SU-DHL-6 (cell line): ENCODE data around the gene MPRIP.
"Not testable (repeated sequence)": the region's sequence is repeated elsewhere in the genome, so short reads cannot be mapped to it uniquely, and the experiment has no call there.

Experiments used
- H2AFZ ChIP-seq: fragments of 200-600 bp; sonication (generic); 2 replicates; pipeline ENCODE4 v1.6.1; 2014; ENCODE audit warnings: low read depth, mild to moderate bottlenecking, moderate library complexity, mixed read lengths, antibody characterized with exemption, low read length; ENCODE audit not compliant: severe bottlenecking
- H3F3A ChIP-seq: fragments of 200-600 bp; shearing (Covaris generic); 2 replicates; pipeline ENCODE4 v1.6.0; 2016; ENCODE audit warnings: antibody characterized with exemption, mild to moderate bottlenecking; ENCODE audit not compliant: insufficient read depth
- H3K27ac ChIP-seq: fragments of 200-600 bp; sonication (generic); 2 replicates; pipeline ENCODE4 v1.5.1; 2016; ENCODE audit warnings: low read depth, mild to moderate bottlenecking, low read length, moderate library complexity, mixed read lengths
- H3K27me3 ChIP-seq: fragments of 200-600 bp; sonication (generic), shearing (Covaris generic); 2 replicates; pipeline ENCODE4 v1.6.0; 2014; ENCODE audit warnings: mild to moderate bottlenecking, low read length
- H3K36me3 ChIP-seq: fragments of 200-600 bp; sonication (generic); 2 replicates; pipeline ENCODE4 v1.6.1; 2014; ENCODE audit warnings: mild to moderate bottlenecking, low read length, mixed read lengths
- H3K4me2 ChIP-seq: fragments of 300-600, 200-600 bp; shearing (Covaris generic), sonication (generic); 2 replicates; pipeline ENCODE4 v1.6.0; 2014; ENCODE audit warnings: low read length, low read depth, mild to moderate bottlenecking; ENCODE audit not compliant: poor library complexity, severe bottlenecking
- H3K4me3 ChIP-seq: fragments of 200-600 bp; sonication (generic); 2 replicates; pipeline ENCODE4 v1.5.1; 2014; ENCODE audit warnings: antibody characterized with exemption, low read length, mild to moderate bottlenecking, mixed read lengths; ENCODE audit not compliant: insufficient read depth, poor library complexity, severe bottlenecking
- H3K79me2 ChIP-seq: fragments of 200-600 bp; sonication (generic); 2 replicates; pipeline ENCODE4 v1.6.1; 2014; ENCODE audit warnings: mild to moderate bottlenecking, low read length, moderate library complexity; ENCODE audit not compliant: insufficient read depth
- H3K9ac ChIP-seq: fragments of 200-600 bp; sonication (generic); 2 replicates; pipeline ENCODE4 v1.7.0; 2014; ENCODE audit warnings: mild to moderate bottlenecking, low read length
- H3K9me2 ChIP-seq: fragments of 200-600 bp; sonication (generic); replicated peaks from 2 replicates; pipeline ENCODE4 v1.6.1; 2014; ENCODE audit warnings: low read length; ENCODE audit not compliant: insufficient read depth
- H3K9me3 ChIP-seq: fragments of 200-600 bp; sonication (generic); 2 replicates; pipeline ENCODE4 v1.6.1; 2014; ENCODE audit warnings: low read length, mixed read lengths; ENCODE audit not compliant: insufficient read depth
- H4K20me1 ChIP-seq: fragments of 200-600 bp; sonication (generic); 2 replicates; pipeline ENCODE4 v1.6.1; 2014; ENCODE audit warnings: low read depth, mild to moderate bottlenecking, antibody characterized with exemption, low read length, moderate library complexity, mixed read lengths
- CTCF ChIP-seq: fragments of 200-600 bp; sonication (generic); IDR thresholded peaks from one replicate; pipeline ENCODE4 v1.5.1; 2017; ENCODE audit warnings: antibody characterized with exemption, mild to moderate bottlenecking, low read length, moderate library complexity; ENCODE audit not compliant: insufficient read depth, poor library complexity, severe bottlenecking
- EZH2phosphoT487 ChIP-seq: fragments of 200-600 bp; sonication (generic), shearing (Covaris generic); conservative IDR thresholded peaks from 2 replicates; pipeline ENCODE4 v1.6.1; 2018; ENCODE audit warnings: mild to moderate bottlenecking, antibody characterized with exemption, low read length, moderate library complexity, mixed read lengths

The MPRIP gene

GRCh38 chr17:17134957-17135333, 92.7 kb downstream of the MPRIP start:
- Histone ChIP-seq H3K36me3 (no peaks in the 10 kb centered on the region), H3K4me3 (no peak overlapping the region), H3K9ac (no peak overlapping the region), H3K9me3 (no peaks in the 10 kb centered on the region), H3K27ac (no peak overlapping the region), H3K27me3 (no peaks in the 10 kb centered on the region), H3F3A (no peaks in the 10 kb centered on the region), H2AFZ (no peak overlapping the region), H3K79me2 (no peaks in the 10 kb centered on the region), H4K20me1 (no peaks in the 10 kb centered on the region), H3K4me2 (no peak overlapping the region), H3K9me2 (no peaks in the 10 kb centered on the region)
- no peak for TF ChIP-seq CTCF
- TF ChIP-seq EZH2phosphoT487 = no peak

DNA sequence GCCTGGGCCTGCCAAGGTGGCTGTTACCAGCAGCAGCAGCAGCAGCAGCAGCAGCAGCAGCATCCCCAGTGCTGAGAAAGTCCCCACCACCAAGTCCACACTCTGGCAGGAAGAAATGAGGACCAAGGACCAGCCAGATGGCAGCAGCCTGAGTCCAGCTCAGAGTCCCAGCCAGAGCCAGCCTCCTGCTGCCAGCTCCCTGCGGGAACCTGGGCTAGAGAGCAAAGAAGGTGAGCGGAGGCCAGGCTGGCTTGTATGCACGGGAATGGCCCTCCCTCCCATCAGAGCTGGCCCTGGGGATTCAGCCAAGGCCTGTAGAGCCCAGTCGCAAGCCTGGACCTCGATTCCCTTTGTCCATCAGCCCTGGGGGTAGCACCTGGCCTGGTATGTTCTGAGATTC, 94.0 kb downstream of the MPRIP start:
- H4K20me1 ChIP-seq = not testable (repeated sequence)

GRCh38 chr17:17137731-17138585, 95.7 kb downstream of the MPRIP start:
- Histone ChIP-seq H3K36me3 (no peaks in the 10 kb centered on the region), H3K79me2 (no peaks in the 10 kb centered on the region), H3K9ac (no peak overlapping the region), H4K20me1 (no peaks in the 10 kb centered on the region), H3F3A (no peaks in the 10 kb centered on the region), H3K27me3 (no peaks in the 10 kb centered on the region), H3K4me2 (no peak overlapping the region), H3K4me3 (no peak overlapping the region), H2AFZ (no peak overlapping the region), H3K27ac (no peak overlapping the region), H3K9me2 (no peaks in the 10 kb centered on the region), H3K9me3 (no peaks in the 10 kb centered on the region)
- TF ChIP-seq CTCF (no peak), EZH2phosphoT487 (no peak)

More for the DNA sequence above, 94.0 kb downstream of the MPRIP start:
- H3K9me3 ChIP-seq, H3F3A ChIP-seq, H3K9me2 ChIP-seq, H3K79me2 ChIP-seq, H3K27me3 ChIP-seq, H3K27ac ChIP-seq, H3K4me3 ChIP-seq, H3K36me3 ChIP-seq, H2AFZ ChIP-seq, H3K4me2 ChIP-seq, H3K9ac ChIP-seq: not testable (repeated sequence)

DNA sequence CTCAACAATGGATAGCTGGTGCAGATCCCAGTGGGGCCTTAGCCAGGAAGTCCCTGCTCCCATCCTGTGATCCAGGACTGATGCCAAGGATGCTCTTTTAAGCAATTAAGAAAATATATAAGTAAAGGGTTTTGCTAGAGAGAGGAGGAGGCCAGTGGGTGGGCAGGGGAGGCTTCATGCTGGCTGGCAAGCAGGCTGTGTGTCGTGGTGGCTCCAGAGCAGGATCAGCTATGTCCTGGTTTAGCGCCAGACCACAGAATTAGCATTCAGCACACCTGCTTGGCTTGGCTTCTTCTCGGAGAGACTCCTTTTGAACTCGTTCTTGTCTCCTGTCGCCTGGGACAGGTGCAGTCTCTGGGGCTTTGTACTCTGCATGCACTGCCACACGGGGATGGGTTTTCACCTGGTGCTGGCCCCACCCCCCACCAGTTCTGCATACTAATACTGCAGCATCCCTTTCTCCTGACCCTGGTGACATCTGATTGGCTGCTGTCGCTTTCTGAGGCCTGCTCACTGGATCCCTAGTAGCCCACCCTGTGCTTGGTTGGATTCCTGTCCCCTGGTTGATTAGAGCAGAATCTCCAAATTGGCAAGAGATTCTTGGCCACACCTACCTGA, 97.8 kb downstream of the MPRIP start:
- H3K27me3 ChIP-seq = no peaks in the 10 kb centered on the region
- H3K79me2 ChIP-seq = no peaks in the 10 kb centered on the region
- no peak overlapping the region for H3K9ac ChIP-seq
- no peaks in the 10 kb centered on the region for H3K36me3 ChIP-seq
- no peak overlapping the region for H2AFZ ChIP-seq
- TF ChIP-seq EZH2phosphoT487 (no peak), CTCF (no peak)
- H3K9me3 ChIP-seq = no peaks in the 10 kb centered on the region
- no peak overlapping the region for H3K4me2 ChIP-seq
- H3K4me3 ChIP-seq = no peak overlapping the region
- H3F3A ChIP-seq = no peaks in the 10 kb centered on the region
- no peaks in the 10 kb centered on the region for H4K20me1 ChIP-seq
- no peaks in the 10 kb centered on the region for H3K9me2 ChIP-seq
- H3K27ac ChIP-seq = no peak overlapping the region
